Thymus (tissue), 11 donors: ENCODE data around the gene PLPP7. TPM values are rescaled to one million over a fixed set of nuclear protein-coding genes. Genes with fewer than 3 reads are reported as not detected.
"Not testable (repeated sequence)": the region's sequence is repeated elsewhere in the genome, so short reads cannot be mapped to it uniquely, and the experiment has no call there.

ENCODE experiments used
- DNase-seq, 9 donors: peaks; one replicate each; pipeline ENCODE4 v3.0.0-alpha.2; 2013; ENCODE audit warnings: low spot score in 9 of 9, low read depth in 6 of 9, missing footprints in 1 of 9
- H3K27ac ChIP-seq, 2 donors: one replicate each; pipeline ENCODE4 v1.5.1; 2013; ENCODE audit warnings: control low read depth in 1 of 2, low read depth in 1 of 2, low read length in 1 of 2, mild to moderate bottlenecking in 1 of 2, moderate library complexity in 1 of 2
- H3K27me3 ChIP-seq, 2 donors: one replicate each; pipeline ENCODE4 v1.5.1; 2013; ENCODE audit warnings: low read length in 1 of 2; ENCODE audit not compliant: control insufficient read depth in 2 of 2, insufficient read depth in 1 of 2
- H3K36me3 ChIP-seq, 2 donors: one replicate each; pipeline ENCODE4 v1.5.1; 2013; ENCODE audit warnings: low read length in 1 of 2, mild to moderate bottlenecking in 1 of 2, moderate library complexity in 1 of 2; ENCODE audit not compliant: control insufficient read depth in 2 of 2, insufficient read depth in 2 of 2
- H3K4me1 ChIP-seq, 2 donors: one replicate each; pipeline ENCODE4 v1.5.1; 2013; ENCODE audit warnings: low read length in 2 of 2; ENCODE audit not compliant: control insufficient read depth in 2 of 2, insufficient read depth in 2 of 2
- H3K4me3 ChIP-seq, 2 donors: one replicate each; pipeline ENCODE4 v1.5.1; 2013; ENCODE audit warnings: low read length in 2 of 2, control low read depth in 1 of 2, mild to moderate bottlenecking in 1 of 2
- H3K9me3 ChIP-seq, 2 donors: one replicate each; pipeline ENCODE4 v1.5.1; 2013; ENCODE audit warnings: low read length in 1 of 2, mild to moderate bottlenecking in 1 of 2; ENCODE audit not compliant: control insufficient read depth in 2 of 2, insufficient read depth in 1 of 2
- WGBS: extraction: QIAGEN DNeasy Blood & Tissue Kit; methylation state at CpG from one replicate; pipeline ENCODE4 v1.1.7; 2013; 5-methylcytosine and 5-hydroxymethylcytosine counted together
- polyA plus RNA-seq: library from polyadenylated mRNA; stranded (reverse); fragments of 200-250 nt; gene quantifications from one replicate; pipeline ENCODE4 v1.2.3, GENCODE V29; 2013
- total RNA-seq: library from RNA; stranded (reverse); fragments of 120-200 nt; gene quantifications from one replicate; pipeline ENCODE4 v1.2.4, GENCODE V29; 2013
- donor health status: healthy.

The PLPP7 gene
- total and polyA plus RNA-seq, 2 donors = 0.52 to 0.96 TPM

GRCh38 chr9:131348631-131349521 lies 59.4 kb downstream of the PLPP7 start:
- Histone ChIP-seq H3K36me3 (no peaks in the 10 kb centered on the region), H3K9me3 (no peaks in the 10 kb centered on the region), H3K4me1 (peaks cover 6 to 10% of the 10 kb centered on the region in 2 donors), H3K27ac (no peak overlapping the region), H3K27me3 (peaks cover 2 to 6% of the 10 kb centered on the region in 2 donors), H3K4me3 (no peak overlapping the region)
- no peak for DNase-seq
- 93% methylated on average over 10 of the region's 10 CpGs for WGBS

- WGBS = 75% methylated on average over 5 of the region's 5 CpGs
- DNase-seq = no peak
- no peak overlapping the region for H3K27ac ChIP-seq
- H3K9me3 ChIP-seq = no peaks in the 10 kb centered on the region
- H3K4me1 ChIP-seq = peaks cover 6 to 10% of the 10 kb centered on the region in 2 donors
- H3K36me3 ChIP-seq = no peaks in the 10 kb centered on the region
- peaks cover 2 to 6% of the 10 kb centered on the region in 2 donors for H3K27me3 ChIP-seq
- H3K4me3 ChIP-seq = no peak overlapping the region
Observed at GRCh38 chr9:131349522-131349880, 60.0 kb downstream of the PLPP7 start.

DNA sequence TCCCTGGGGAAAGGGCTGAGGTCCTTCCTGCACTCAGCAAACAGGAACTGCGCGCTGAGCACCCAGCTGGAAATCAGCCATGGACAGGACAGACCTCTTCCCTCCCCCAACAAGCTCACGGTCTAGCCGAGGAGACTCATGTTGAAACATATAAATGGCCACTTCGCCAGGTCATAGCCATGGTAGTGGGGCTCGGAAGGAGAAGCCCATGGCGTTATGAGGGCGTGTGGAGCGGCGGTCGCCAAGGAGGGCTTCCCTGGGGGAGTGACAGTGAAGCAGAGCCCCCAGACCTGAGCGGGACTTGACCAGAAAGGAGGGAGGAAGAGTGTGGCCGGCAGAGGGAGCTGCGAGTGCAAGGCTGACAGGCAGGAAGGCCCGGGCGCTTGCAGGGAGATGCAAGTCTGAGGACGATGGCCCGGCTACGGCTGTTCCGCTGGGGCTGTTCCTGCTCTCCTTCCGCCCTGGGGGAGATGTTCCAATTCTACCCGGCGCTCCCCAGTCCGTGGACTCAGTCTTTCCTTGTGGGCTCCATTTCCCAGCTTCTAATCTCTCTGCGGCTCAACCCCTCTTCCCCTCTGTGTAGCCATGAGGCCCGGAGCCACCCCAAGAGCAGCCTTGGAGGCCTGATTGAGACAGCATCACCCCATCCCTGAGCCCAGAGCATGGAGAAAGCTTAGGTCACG lies 60.5 kb downstream of the PLPP7 start:
- no peaks in the 10 kb centered on the region for H3K36me3 ChIP-seq
- peak in 8 of 9 donors; percentile 61 to 88 (median 77) for DNase-seq
- no peak overlapping the region for H3K27ac ChIP-seq
- peaks cover 6 to 10% of the 10 kb centered on the region in 2 donors for H3K4me1 ChIP-seq
- WGBS = 15% methylated on average over 27 of the region's 27 CpGs
- H3K9me3 ChIP-seq = no peaks in the 10 kb centered on the region
- H3K4me3 ChIP-seq = no peak overlapping the region
- H3K27me3 ChIP-seq = peaks cover 2 to 6% of the 10 kb centered on the region in 2 donors

DNA sequence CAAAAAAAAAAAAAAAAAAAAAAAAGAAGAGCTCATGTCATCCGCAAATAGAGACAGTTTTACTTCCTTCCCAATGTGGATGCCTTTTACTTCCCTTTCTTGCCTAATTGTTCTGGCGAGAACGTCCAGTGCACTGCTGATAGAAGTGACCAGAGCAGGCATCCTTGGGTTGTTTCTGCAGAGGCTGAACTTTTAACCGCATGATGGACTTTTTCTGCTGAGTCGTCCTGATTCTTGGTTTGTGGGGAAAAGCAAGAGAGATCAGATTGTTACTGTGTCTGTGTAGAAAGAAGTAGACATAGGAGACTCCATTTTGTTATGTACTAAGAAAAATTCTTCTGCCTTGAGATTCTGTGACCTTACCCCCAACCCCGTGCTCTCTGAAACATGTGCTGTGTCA lies 67.0 kb downstream of the PLPP7 start:
- not testable (repeated sequence) for DNase-seq, H3K4me3 ChIP-seq, H3K9me3 ChIP-seq, H3K27ac ChIP-seq, H3K36me3 ChIP-seq, H3K27me3 ChIP-seq
- H3K4me1 ChIP-seq = peaks cover 2 to 17% of the 10 kb centered on the region in 2 donors
- 53% methylated on average over 5 of the region's 6 CpGs for WGBS

GRCh38 chr9:131358556-131358955 lies 69.0 kb downstream of the PLPP7 start:
- Histone ChIP-seq H3K4me1 (peaks cover 2 to 19% of the 10 kb centered on the region in 2 donors), H3K27me3 (no peaks in the 10 kb centered on the region), H3K9me3 (no peaks in the 10 kb centered on the region), H3K27ac (peak overlapping the region; percentile 10 to 64), H3K4me3 (no peak overlapping the region), H3K36me3 (no peaks in the 10 kb centered on the region)
- 75% methylated on average over 10 of the region's 10 CpGs for whole genome bisulfite sequencing
- DNase-seq = peak in 3 of 9 donors; percentile 51 to 70 (median 67)

Other genes starting within 250 kb of the PLPP7 start
- 2.5 TPM for gene AIF1L, start 193.2 kb upstream of the PLPP7 start, total RNA-seq
- gene AIF1L, start 193.2 kb upstream of the PLPP7 start, polyA plus RNA-seq = 4.4 TPM
- gene NUP214, start 164.1 kb upstream of the PLPP7 start, total RNA-seq = 31.3 TPM
- 35.0 TPM for gene NUP214, start 164.1 kb upstream of the PLPP7 start, polyA plus RNA-seq
- gene FAM78A, start 13.2 kb upstream of the PLPP7 start, total RNA-seq = 19.6 TPM
- 28.2 TPM for gene FAM78A, start 13.2 kb upstream of the PLPP7 start, polyA plus RNA-seq
- 23.0 TPM for gene PRRC2B, start 104.4 kb downstream of the PLPP7 start, total RNA-seq
- 73.5 TPM for gene PRRC2B, start 104.4 kb downstream of the PLPP7 start, polyA plus RNA-seq
- 16.8 TPM for gene POMT1, start 213.2 kb downstream of the PLPP7 start, total RNA-seq
- gene POMT1, start 213.2 kb downstream of the PLPP7 start, polyA plus RNA-seq = 51.9 TPM
- gene UCK1, start 241.5 kb downstream of the PLPP7 start, total RNA-seq = 24.9 TPM
- gene UCK1, start 241.5 kb downstream of the PLPP7 start, polyA plus RNA-seq = 24.7 TPM